Stomach (tissue), 9 donors: ENCODE data around the gene SEMA3F. TPM values are rescaled to one million over a fixed set of nuclear protein-coding genes. Genes with fewer than 3 reads are reported as not detected.

ENCODE experiments used
- DNase-seq, 2 donors: peaks; one replicate each; pipeline versions ENCODE4 v3.0.0 to v3.0.0-alpha.2; 2013 to 2019
- H3K27ac ChIP-seq, 5 donors: fragments of 200-600 bp in 4 of 5; sonication (generic) in 4 of 5; one replicate each; pipeline ENCODE4 v1.5.1; 2013 to 2019; ENCODE audit warnings: mild to moderate bottlenecking in 1 of 5, moderate library complexity in 1 of 5
- H3K27me3 ChIP-seq, 3 donors: fragments of 200-600 bp; sonication (generic); one replicate each; pipeline ENCODE4 v1.5.1; 2017 to 2019; ENCODE audit warnings: mixed run types in 1 of 3
- H3K36me3 ChIP-seq, 4 donors: fragments of 200-600 bp; sonication (generic); 1 replicate in 3 of 4; 2 replicates in 1 of 4; pipeline ENCODE4 v1.5.1; 2016 to 2019
- H3K4me1 ChIP-seq, 4 donors: fragments of 200-600 bp; sonication (generic); one replicate each; pipeline ENCODE4 v1.5.1; 2016 to 2019
- H3K4me3 ChIP-seq, 4 donors: fragments of 200-600 bp; sonication (generic) in 3 of 4; one replicate each; pipeline ENCODE4 v1.5.1; 2016 to 2019; ENCODE audit warnings: mild to moderate bottlenecking in 1 of 4
- H3K9me3 ChIP-seq, 4 donors: fragments of 200-600 bp; sonication (generic); one replicate each; pipeline ENCODE4 v1.5.1; 2016 to 2019
- CTCF ChIP-seq, 7 experiments: fragments of 450-650 bp in 4 of 7; fragments of 200-600 bp in 3 of 7; sonication (generic) in 3 of 7; IDR thresholded peaks; one replicate each; pipeline ENCODE4 v1.5.1; 2016 to 2019; ENCODE audit warnings: antibody characterized with exemption in 7 of 7, control low read depth in 2 of 7, mild to moderate bottlenecking in 1 of 7
- EP300 ChIP-seq: sonication (generic); formaldehyde crosslinking; IDR thresholded peaks from one replicate; pipeline ENCODE4 v1.6.1; 2017; ENCODE audit warnings: antibody characterized with exemption
- POLR2A ChIP-seq, 4 donors: fragments of 450-650 bp; IDR thresholded peaks; one replicate each; pipeline ENCODE4 v1.6.1; 2016; ENCODE audit warnings: antibody characterized with exemption in 4 of 4, control low read depth in 2 of 4, mild to moderate bottlenecking in 1 of 4, moderate library complexity in 1 of 4
- POLR2AphosphoS5 ChIP-seq, 3 donors: sonication (generic); formaldehyde crosslinking; IDR thresholded peaks; one replicate each; pipeline ENCODE4 v1.6.1; 2016; ENCODE audit warnings: antibody characterized with exemption in 3 of 3
- WGBS, 5 donors: extraction: QIAGEN DNeasy Blood & Tissue Kit in 3 of 5; methylation state at CpG; one replicate each; pipeline versions ENCODE4 v1.1.5 to v1.1.7; 2013 to 2018; 5-methylcytosine and 5-hydroxymethylcytosine counted together
- intact Hi-C: fragments of 100-400 bp; cut with DNase I; formaldehyde crosslinking; loops from one replicate; pipeline ENCODE4 v1.15.1; 2023; ENCODE audit warnings: low total_unique reads
- polyA plus RNA-seq, 3 donors: library from polyadenylated mRNA; stranded (reverse); fragments of 200-250 nt; gene quantifications; one replicate each; pipeline ENCODE4 v1.2.3, GENCODE V29; 2013
- total RNA-seq, 5 donors: library from RNA; depleted of rRNA; stranded (reverse); fragments of >200 nt; gene quantifications; one replicate each; pipeline versions ENCODE4 v1.1.0 to v1.2.3, GENCODE V29; 2014 to 2016
- donor health status: healthy with polysubstance abuse.
- donor health status: Bipolar disorder and iron deficiency.
- donor health status: healthy.

The SEMA3F gene
- total and polyA plus RNA-seq, 8 donors = 8.9 to 34.5 (median 22.9) TPM

GRCh38 chr3:50138266-50139200, 16.6 kb upstream of the SEMA3F start:
- WGBS, 5 donors = 10 to 21% (median 14%) methylated on average over 13 of the region's 13 CpGs
- Histone ChIP-seq H3K36me3 (no peaks in the 10 kb centered on the region), H3K4me3 (no peak overlapping the region), H3K27me3 (no peaks in the 10 kb centered on the region), H3K27ac (no peak overlapping the region), H3K4me1 (peaks cover 6 to 15% (median 11%) of the 10 kb centered on the region in 4 donors), H3K9me3 (no peaks in the 10 kb centered on the region)
- DNase-seq = peak in 1 of 2 donors; percentile 73
- intact Hi-C loops = no loop called here
- no peak for TF ChIP-seq POLR2AphosphoS5 (IDR thresholded peaks at IDR 0.05)
- TF ChIP-seq POLR2A (IDR thresholded peaks at IDR 0.05) = no peak
- TF ChIP-seq CTCF (IDR thresholded peaks at IDR 0.05) = no peak
- TF ChIP-seq EP300 = no peak

GRCh38 chr3:50139308-50139707, 15.8 kb upstream of the SEMA3F start:
- WGBS, 5 donors = 38 to 60% (median 45%) methylated on average over 1 to 6 of the region's 6 CpGs
- no peak for DNase-seq

GRCh38 chr3:50139718-50140423, 15.3 kb upstream of the SEMA3F start:
- Histone ChIP-seq H3K9me3 (no peaks in the 10 kb centered on the region), H3K4me3 (no peak overlapping the region), H3K4me1 (peaks cover 6 to 15% (median 11%) of the 10 kb centered on the region in 4 donors), H3K36me3 (no peaks in the 10 kb centered on the region), H3K27ac (no peak overlapping the region), H3K27me3 (no peaks in the 10 kb centered on the region)
- intact Hi-C loops = no loop called here
- TF ChIP-seq EP300 (no peak), POLR2A (IDR thresholded peaks at IDR 0.05) (no peak), POLR2AphosphoS5 (IDR thresholded peaks at IDR 0.05) (no peak)
- no peak for DNase-seq
- 82 to 88% (median 86%) methylated on average over 9 to 13 of the region's 13 CpGs for WGBS, 5 donors

More at GRCh38 chr3:50139308-50139707, 15.8 kb upstream of the SEMA3F start:
- no peaks in the 10 kb centered on the region for H3K36me3 ChIP-seq
- no peaks in the 10 kb centered on the region for H3K9me3 ChIP-seq
- H3K27me3 ChIP-seq = no peaks in the 10 kb centered on the region
- H3K4me1 ChIP-seq = peaks cover 6 to 15% (median 11%) of the 10 kb centered on the region in 4 donors
- no peak overlapping the region for H3K27ac ChIP-seq
- H3K4me3 ChIP-seq = no peak overlapping the region
- TF ChIP-seq EP300 (no peak), POLR2AphosphoS5 (IDR thresholded peaks at IDR 0.05) (no peak)
- intact Hi-C loops = no loop called here

- WGBS, 5 donors = 86 to 98% (median 95%) methylated on average over 12 of the region's 12 CpGs
- no peak overlapping the region for H3K4me3 ChIP-seq
These were observed 14.1 kb upstream of the SEMA3F start for GRCh38 chr3:50140990-50141389.

More at GRCh38 chr3:50140990-50141389, 14.1 kb upstream of the SEMA3F start:
- no peak overlapping the region for H3K27ac ChIP-seq
- peaks cover 6 to 15% (median 11%) of the 10 kb centered on the region in 4 donors for H3K4me1 ChIP-seq
- no peaks in the 10 kb centered on the region for H3K36me3 ChIP-seq
- intact Hi-C loops = no loop called here
- TF ChIP-seq POLR2AphosphoS5 (IDR thresholded peaks at IDR 0.05) (no peak), CTCF (IDR thresholded peaks at IDR 0.05) (no peak), POLR2A (IDR thresholded peaks at IDR 0.05) (no peak), EP300 (no peak)
- H3K9me3 ChIP-seq = no peaks in the 10 kb centered on the region
- no peak for DNase-seq
- H3K27me3 ChIP-seq = no peaks in the 10 kb centered on the region
